Liver (tissue), 9 donors: Measurements from ENCODE around the gene FAM53B. TPM values are rescaled to one million over a fixed set of nuclear protein-coding genes. Genes with fewer than 3 reads are reported as not detected.

Experiments used
- DNase-seq: peaks from one replicate; pipeline ENCODE4 v3.0.0-alpha.2; 2017; ENCODE audit warnings: low spot score
- H3K27ac ChIP-seq, 2 donors: one replicate each; pipeline ENCODE4 v1.7.0; 2013; ENCODE audit warnings: inconsistent platforms in 2 of 2, low read length in 2 of 2, control low read depth in 1 of 2, low read depth in 1 of 2, mild to moderate bottlenecking in 1 of 2
- H3K27me3 ChIP-seq, 4 donors: one replicate each; pipeline versions ENCODE4 v1.6.1 to v1.7.0; 2013; ENCODE audit warnings: low read length in 3 of 4, inconsistent platforms in 1 of 4, mild to moderate bottlenecking in 1 of 4, moderate library complexity in 1 of 4; ENCODE audit not compliant: control insufficient read depth in 4 of 4, insufficient read depth in 4 of 4
- H3K36me3 ChIP-seq, 4 donors: one replicate each; pipeline versions ENCODE4 v1.6.1 to v1.7.0; 2013; ENCODE audit warnings: low read length in 3 of 4, mild to moderate bottlenecking in 3 of 4, low read depth in 1 of 4, moderate library complexity in 1 of 4; ENCODE audit not compliant: control insufficient read depth in 4 of 4, insufficient read depth in 3 of 4
- H3K4me1 ChIP-seq, 4 donors: one replicate each; pipeline versions ENCODE4 v1.6.1 to v1.7.0; 2013; ENCODE audit warnings: low read length in 3 of 4, mild to moderate bottlenecking in 3 of 4, moderate library complexity in 1 of 4; ENCODE audit not compliant: control insufficient read depth in 4 of 4, insufficient read depth in 4 of 4
- H3K4me3 ChIP-seq, 3 donors: one replicate each; pipeline versions ENCODE4 v1.6.1 to v1.7.0; 2013; ENCODE audit warnings: low read length in 3 of 3, control low read depth in 1 of 3, low read depth in 1 of 3, mild to moderate bottlenecking in 1 of 3
- H3K9ac ChIP-seq, 2 donors: one replicate each; pipeline ENCODE4 v1.7.0; 2013; ENCODE audit warnings: low read length in 2 of 2, mild to moderate bottlenecking in 2 of 2, moderate library complexity in 2 of 2, control low read depth in 1 of 2, low read depth in 1 of 2
- H3K9me3 ChIP-seq, 4 donors: one replicate each; pipeline versions ENCODE4 v1.6.1 to v1.7.0; 2013; ENCODE audit warnings: low read length in 3 of 4; ENCODE audit not compliant: control insufficient read depth in 4 of 4
- EGR1 ChIP-seq, 2 donors: IDR thresholded peaks; 2 replicates each; pipeline ENCODE4 v1.6.1; 2016 to 2018; ENCODE audit warnings: antibody characterized with exemption in 2 of 2, low read depth in 2 of 2
- FOXA1 ChIP-seq: IDR thresholded peaks from 2 replicates; pipeline ENCODE4 v1.6.1; 2016; ENCODE audit warnings: antibody characterized with exemption
- FOXA2 ChIP-seq: IDR thresholded peaks from 2 replicates; pipeline ENCODE4 v1.6.1; 2016; ENCODE audit warnings: antibody characterized with exemption
- GABPA ChIP-seq, 2 donors: IDR thresholded peaks in 1 of 2; conservative IDR thresholded peaks in 1 of 2; 2 replicates each; pipeline ENCODE4 v1.6.1; 2016; ENCODE audit warnings: antibody characterized with exemption in 2 of 2, mild to moderate bottlenecking in 1 of 2, moderate library complexity in 1 of 2
- HNF4A ChIP-seq, 2 donors: conservative IDR thresholded peaks; 2 replicates each; pipeline ENCODE4 v1.6.1; 2016; ENCODE audit warnings: antibody characterized with exemption in 2 of 2, mild to moderate bottlenecking in 2 of 2
- JUND ChIP-seq, 2 donors: IDR thresholded peaks; 2 replicates each; pipeline ENCODE4 v1.6.1; 2016; ENCODE audit warnings: antibody characterized with exemption in 2 of 2
- NR2F2 ChIP-seq: IDR thresholded peaks from 2 replicates; pipeline ENCODE4 v1.6.1; 2016; ENCODE audit warnings: antibody characterized with exemption
- RAD21 ChIP-seq, 2 donors: IDR thresholded peaks; 2 replicates each; pipeline ENCODE4 v1.6.1; 2016; ENCODE audit warnings: antibody characterized with exemption in 2 of 2, mild to moderate bottlenecking in 2 of 2
- RXRA ChIP-seq, 2 donors: IDR thresholded peaks; 2 replicates each; pipeline ENCODE4 v1.6.1; 2017 to 2018; ENCODE audit warnings: antibody characterized with exemption in 2 of 2, mild to moderate bottlenecking in 1 of 2
- SP1 ChIP-seq: IDR thresholded peaks from 2 replicates; pipeline ENCODE4 v1.6.1; 2018; ENCODE audit warnings: antibody characterized with exemption, mild to moderate bottlenecking
- TAF1 ChIP-seq: conservative IDR thresholded peaks from 2 replicates; pipeline ENCODE4 v1.6.1; 2016; ENCODE audit warnings: antibody characterized with exemption, mild to moderate bottlenecking
- YY1 ChIP-seq: IDR thresholded peaks from 2 replicates; pipeline ENCODE4 v1.6.1; 2016; ENCODE audit warnings: antibody characterized with exemption, mild to moderate bottlenecking
- WGBS: extraction: QIAGEN DNeasy Blood & Tissue Kit; methylation state at CpG from one replicate; pipeline ENCODE4 v1.1.7; 2013; 5-methylcytosine and 5-hydroxymethylcytosine counted together
- polyA plus RNA-seq, 2 donors: library from polyadenylated mRNA; stranded (reverse) in 1 of 2; unstranded in 1 of 2; fragments of 200-250 nt in 1 of 2; fragments of >200 nt in 1 of 2; fragmentation: Nextera tagmentation in 1 of 2; extraction: Ambion mirVana in 1 of 2; gene quantifications; one replicate each; pipeline versions ENCODE4 v1.2.1 to v1.2.3, GENCODE V29; 2013 to 2015
- total RNA-seq, 2 donors: library from RNA; depleted of rRNA; stranded (reverse); fragments of >200 nt; gene quantifications; one replicate each; pipeline ENCODE4 v1.2.3, GENCODE V29; 2014
- TF ChIP-seq, protein P1 (sequence below): IDR thresholded peaks from 2 replicates; pipeline ENCODE4 v1.6.1; 2016; ENCODE audit warnings: antibody characterized with exemption, mild to moderate bottlenecking
- TF ChIP-seq, protein P2 (sequence below): IDR thresholded peaks from 2 replicates; pipeline ENCODE4 v1.6.1; 2016; ENCODE audit warnings: antibody characterized with exemption
- TF ChIP-seq, protein P3 (sequence below): fragments of 150-350 bp; IDR thresholded peaks from 2 replicates; pipeline ENCODE4 v1.5.1; 2017; ENCODE audit warnings: improper control_type of control experiment, low read depth, low read length; ENCODE audit not compliant: missing input control
- TF ChIP-seq, protein P4 (sequence below): IDR thresholded peaks from 2 replicates; pipeline ENCODE4 v1.6.1; 2016; ENCODE audit warnings: antibody characterized with exemption
- TF ChIP-seq, protein P5 (sequence below): IDR thresholded peaks from 2 replicates; pipeline ENCODE4 v1.6.1; 2016; ENCODE audit warnings: antibody characterized with exemption
- donor health status: healthy.
- donor health status: healthy.
- donor health status: healthy.
- donor health status: healthy.
- donor health status: healthy.

Gene FAM53B
- total and polyA plus RNA-seq, 4 donors = 1.1 to 24.0 (median 6.3) TPM

DNA sequence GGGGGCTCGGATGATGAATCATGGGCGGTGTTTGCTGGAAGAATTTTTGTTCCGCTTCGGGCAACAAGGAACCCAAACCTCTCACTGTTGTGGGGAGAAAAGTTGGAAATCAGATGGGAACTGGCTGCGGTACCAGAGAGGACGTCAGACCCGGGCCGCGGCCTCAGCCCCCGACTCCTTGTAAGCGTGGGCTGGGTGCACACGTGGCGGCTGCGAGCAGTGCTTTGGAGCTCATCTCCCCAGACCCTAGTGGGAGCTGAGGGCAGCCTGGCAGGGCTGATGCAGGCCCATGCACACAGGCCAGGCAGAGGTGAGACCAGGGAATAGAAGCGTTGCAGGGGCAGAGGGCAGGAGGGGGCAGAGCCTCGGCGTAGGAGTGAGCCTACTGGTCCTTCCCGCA, 136.5 kb downstream of the FAM53B start:
- no peaks in the 10 kb centered on the region for H3K27me3 ChIP-seq
- no peak overlapping the region for H3K4me3 ChIP-seq
- no peaks in the 10 kb centered on the region for H3K9me3 ChIP-seq
- no peak for TF ChIP-seq RAD21 (IDR thresholded peaks at IDR 0.05)
- TF ChIP-seq SP1 = no peak
- TF ChIP-seq, protein P1, sequence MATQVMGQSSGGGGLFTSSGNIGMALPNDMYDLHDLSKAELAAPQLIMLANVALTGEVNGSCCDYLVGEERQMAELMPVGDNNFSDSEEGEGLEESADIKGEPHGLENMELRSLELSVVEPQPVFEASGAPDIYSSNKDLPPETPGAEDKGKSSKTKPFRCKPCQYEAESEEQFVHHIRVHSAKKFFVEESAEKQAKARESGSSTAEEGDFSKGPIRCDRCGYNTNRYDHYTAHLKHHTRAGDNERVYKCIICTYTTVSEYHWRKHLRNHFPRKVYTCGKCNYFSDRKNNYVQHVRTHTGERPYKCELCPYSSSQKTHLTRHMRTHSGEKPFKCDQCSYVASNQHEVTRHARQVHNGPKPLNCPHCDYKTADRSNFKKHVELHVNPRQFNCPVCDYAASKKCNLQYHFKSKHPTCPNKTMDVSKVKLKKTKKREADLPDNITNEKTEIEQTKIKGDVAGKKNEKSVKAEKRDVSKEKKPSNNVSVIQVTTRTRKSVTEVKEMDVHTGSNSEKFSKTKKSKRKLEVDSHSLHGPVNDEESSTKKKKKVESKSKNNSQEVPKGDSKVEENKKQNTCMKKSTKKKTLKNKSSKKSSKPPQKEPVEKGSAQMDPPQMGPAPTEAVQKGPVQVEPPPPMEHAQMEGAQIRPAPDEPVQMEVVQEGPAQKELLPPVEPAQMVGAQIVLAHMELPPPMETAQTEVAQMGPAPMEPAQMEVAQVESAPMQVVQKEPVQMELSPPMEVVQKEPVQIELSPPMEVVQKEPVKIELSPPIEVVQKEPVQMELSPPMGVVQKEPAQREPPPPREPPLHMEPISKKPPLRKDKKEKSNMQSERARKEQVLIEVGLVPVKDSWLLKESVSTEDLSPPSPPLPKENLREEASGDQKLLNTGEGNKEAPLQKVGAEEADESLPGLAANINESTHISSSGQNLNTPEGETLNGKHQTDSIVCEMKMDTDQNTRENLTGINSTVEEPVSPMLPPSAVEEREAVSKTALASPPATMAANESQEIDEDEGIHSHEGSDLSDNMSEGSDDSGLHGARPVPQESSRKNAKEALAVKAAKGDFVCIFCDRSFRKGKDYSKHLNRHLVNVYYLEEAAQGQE = no peak
- TF ChIP-seq, protein P2, sequence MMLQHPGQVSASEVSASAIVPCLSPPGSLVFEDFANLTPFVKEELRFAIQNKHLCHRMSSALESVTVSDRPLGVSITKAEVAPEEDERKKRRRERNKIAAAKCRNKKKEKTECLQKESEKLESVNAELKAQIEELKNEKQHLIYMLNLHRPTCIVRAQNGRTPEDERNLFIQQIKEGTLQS = no peak
- TF ChIP-seq, protein P3, sequence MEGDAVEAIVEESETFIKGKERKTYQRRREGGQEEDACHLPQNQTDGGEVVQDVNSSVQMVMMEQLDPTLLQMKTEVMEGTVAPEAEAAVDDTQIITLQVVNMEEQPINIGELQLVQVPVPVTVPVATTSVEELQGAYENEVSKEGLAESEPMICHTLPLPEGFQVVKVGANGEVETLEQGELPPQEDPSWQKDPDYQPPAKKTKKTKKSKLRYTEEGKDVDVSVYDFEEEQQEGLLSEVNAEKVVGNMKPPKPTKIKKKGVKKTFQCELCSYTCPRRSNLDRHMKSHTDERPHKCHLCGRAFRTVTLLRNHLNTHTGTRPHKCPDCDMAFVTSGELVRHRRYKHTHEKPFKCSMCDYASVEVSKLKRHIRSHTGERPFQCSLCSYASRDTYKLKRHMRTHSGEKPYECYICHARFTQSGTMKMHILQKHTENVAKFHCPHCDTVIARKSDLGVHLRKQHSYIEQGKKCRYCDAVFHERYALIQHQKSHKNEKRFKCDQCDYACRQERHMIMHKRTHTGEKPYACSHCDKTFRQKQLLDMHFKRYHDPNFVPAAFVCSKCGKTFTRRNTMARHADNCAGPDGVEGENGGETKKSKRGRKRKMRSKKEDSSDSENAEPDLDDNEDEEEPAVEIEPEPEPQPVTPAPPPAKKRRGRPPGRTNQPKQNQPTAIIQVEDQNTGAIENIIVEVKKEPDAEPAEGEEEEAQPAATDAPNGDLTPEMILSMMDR = no peak
- no peak for TF ChIP-seq RXRA (IDR thresholded peaks at IDR 0.05)
- no peak for TF ChIP-seq JUND (IDR thresholded peaks at IDR 0.05)
- TF ChIP-seq, protein P4, sequence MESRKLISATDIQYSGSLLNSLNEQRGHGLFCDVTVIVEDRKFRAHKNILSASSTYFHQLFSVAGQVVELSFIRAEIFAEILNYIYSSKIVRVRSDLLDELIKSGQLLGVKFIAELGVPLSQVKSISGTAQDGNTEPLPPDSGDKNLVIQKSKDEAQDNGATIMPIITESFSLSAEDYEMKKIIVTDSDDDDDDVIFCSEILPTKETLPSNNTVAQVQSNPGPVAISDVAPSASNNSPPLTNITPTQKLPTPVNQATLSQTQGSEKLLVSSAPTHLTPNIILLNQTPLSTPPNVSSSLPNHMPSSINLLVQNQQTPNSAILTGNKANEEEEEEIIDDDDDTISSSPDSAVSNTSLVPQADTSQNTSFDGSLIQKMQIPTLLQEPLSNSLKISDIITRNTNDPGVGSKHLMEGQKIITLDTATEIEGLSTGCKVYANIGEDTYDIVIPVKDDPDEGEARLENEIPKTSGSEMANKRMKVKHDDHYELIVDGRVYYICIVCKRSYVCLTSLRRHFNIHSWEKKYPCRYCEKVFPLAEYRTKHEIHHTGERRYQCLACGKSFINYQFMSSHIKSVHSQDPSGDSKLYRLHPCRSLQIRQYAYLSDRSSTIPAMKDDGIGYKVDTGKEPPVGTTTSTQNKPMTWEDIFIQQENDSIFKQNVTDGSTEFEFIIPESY = no peak
- no peak for TF ChIP-seq FOXA2
- no peak for TF ChIP-seq GABPA (IDR thresholded peaks at IDR 0.05 in 1 of 2, conservative IDR thresholded peaks at IDR 0.05 in 1 of 2)
- TF ChIP-seq EGR1 (IDR thresholded peaks at IDR 0.05; ENCODE audit: low read depth in 2 of 2) = no peak
- no peak for TF ChIP-seq TAF1
- no peak for TF ChIP-seq FOXA1
- no peak for TF ChIP-seq YY1
- TF ChIP-seq, protein P5, sequence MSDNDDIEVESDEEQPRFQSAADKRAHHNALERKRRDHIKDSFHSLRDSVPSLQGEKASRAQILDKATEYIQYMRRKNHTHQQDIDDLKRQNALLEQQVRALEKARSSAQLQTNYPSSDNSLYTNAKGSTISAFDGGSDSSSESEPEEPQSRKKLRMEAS = no peak
- no peak for TF ChIP-seq NR2F2
- no peak for DNase-seq
- H3K9ac ChIP-seq = no peak overlapping the region
- 98% methylated on average over 18 of the region's 18 CpGs for WGBS
- no peak overlapping the region for H3K27ac ChIP-seq
- H3K36me3 ChIP-seq = peaks cover 0 to 2% (median 0%) of the 10 kb centered on the region in 4 donors
- no peaks in the 10 kb centered on the region for H3K4me1 ChIP-seq

DNA sequence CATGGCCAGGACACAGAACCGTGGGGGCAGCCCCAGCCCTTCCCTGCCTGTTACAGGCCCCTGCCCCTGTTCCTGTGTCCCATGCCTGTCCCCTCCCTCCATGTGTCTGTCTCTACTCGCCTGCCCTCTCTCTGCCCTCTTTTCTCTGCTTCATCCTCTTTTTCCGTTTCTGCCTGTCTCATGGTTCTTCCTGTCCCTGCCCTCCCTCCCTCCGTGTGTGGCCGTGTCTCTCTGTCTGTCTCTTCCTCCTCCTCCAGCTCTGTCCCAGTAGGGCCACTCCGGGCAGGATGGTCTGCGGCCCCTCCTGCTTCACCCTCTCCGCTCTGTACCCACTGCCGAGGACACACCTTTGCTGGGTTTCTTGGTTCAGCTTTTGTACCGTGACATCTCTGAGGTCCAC, 137.4 kb downstream of the FAM53B start:
- TF ChIP-seq, protein P5 = no peak
- TF ChIP-seq JUND (IDR thresholded peaks at IDR 0.05) = no peak
- TF ChIP-seq NR2F2 = no peak
- TF ChIP-seq HNF4A (conservative IDR thresholded peaks at IDR 0.05) = no peak
- no peak for TF ChIP-seq GABPA (IDR thresholded peaks at IDR 0.05 in 1 of 2, conservative IDR thresholded peaks at IDR 0.05 in 1 of 2)
- no peak for TF ChIP-seq SP1
- no peak for TF ChIP-seq RXRA (IDR thresholded peaks at IDR 0.05)
- TF ChIP-seq, protein P3 = no peak
- TF ChIP-seq EGR1 (IDR thresholded peaks at IDR 0.05; ENCODE audit: low read depth in 2 of 2) = no peak
- no peak for TF ChIP-seq TAF1
- TF ChIP-seq YY1 = no peak
- no peak for TF ChIP-seq FOXA1
- WGBS = 45% methylated on average over 10 of the region's 10 CpGs
- DNase-seq = no peak
- Histone ChIP-seq H3K36me3 (peaks cover 0 to 2% (median 0%) of the 10 kb centered on the region in 4 donors), H3K4me3 (no peak overlapping the region), H3K27me3 (no peaks in the 10 kb centered on the region), H3K27ac (no peak overlapping the region), H3K9me3 (no peaks in the 10 kb centered on the region), H3K4me1 (no peaks in the 10 kb centered on the region), H3K9ac (no peak overlapping the region)
